Measurements from ENCODE around the gene EVC2.

Gene EVC2

GRCh38 chr4:5678977-5679376 lies 29.4 kb downstream of the EVC2 start:
- H3K4me2 ChIP-seq (ENCODE audit: low read length): no peak overlapping the region
- no peaks in the 10 kb centered on the region for H3K79me2 ChIP-seq
- no peak overlapping the region for H3K27ac ChIP-seq
- H3K36me3 ChIP-seq (ENCODE audit: control insufficient read depth, insufficient read depth, low read length): no peaks in the 10 kb centered on the region
- no peaks in the 10 kb centered on the region for H3K9me3 ChIP-seq (ENCODE audit: control insufficient read depth, low read length)
- H2AFZ ChIP-seq: no peak overlapping the region
- H3K27me3 ChIP-seq (ENCODE audit: control insufficient read depth, insufficient read depth, low read length): no peaks in the 10 kb centered on the region
- no peak overlapping the region for H3K9ac ChIP-seq
- H3K4me3 ChIP-seq (ENCODE audit: low read depth, low read length): no peak overlapping the region
- no peaks in the 10 kb centered on the region for H3K4me1 ChIP-seq
- TF ChIP-seq, protein P1, sequence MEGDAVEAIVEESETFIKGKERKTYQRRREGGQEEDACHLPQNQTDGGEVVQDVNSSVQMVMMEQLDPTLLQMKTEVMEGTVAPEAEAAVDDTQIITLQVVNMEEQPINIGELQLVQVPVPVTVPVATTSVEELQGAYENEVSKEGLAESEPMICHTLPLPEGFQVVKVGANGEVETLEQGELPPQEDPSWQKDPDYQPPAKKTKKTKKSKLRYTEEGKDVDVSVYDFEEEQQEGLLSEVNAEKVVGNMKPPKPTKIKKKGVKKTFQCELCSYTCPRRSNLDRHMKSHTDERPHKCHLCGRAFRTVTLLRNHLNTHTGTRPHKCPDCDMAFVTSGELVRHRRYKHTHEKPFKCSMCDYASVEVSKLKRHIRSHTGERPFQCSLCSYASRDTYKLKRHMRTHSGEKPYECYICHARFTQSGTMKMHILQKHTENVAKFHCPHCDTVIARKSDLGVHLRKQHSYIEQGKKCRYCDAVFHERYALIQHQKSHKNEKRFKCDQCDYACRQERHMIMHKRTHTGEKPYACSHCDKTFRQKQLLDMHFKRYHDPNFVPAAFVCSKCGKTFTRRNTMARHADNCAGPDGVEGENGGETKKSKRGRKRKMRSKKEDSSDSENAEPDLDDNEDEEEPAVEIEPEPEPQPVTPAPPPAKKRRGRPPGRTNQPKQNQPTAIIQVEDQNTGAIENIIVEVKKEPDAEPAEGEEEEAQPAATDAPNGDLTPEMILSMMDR (IDR thresholded peaks at IDR 0.05): no peak

DNA sequence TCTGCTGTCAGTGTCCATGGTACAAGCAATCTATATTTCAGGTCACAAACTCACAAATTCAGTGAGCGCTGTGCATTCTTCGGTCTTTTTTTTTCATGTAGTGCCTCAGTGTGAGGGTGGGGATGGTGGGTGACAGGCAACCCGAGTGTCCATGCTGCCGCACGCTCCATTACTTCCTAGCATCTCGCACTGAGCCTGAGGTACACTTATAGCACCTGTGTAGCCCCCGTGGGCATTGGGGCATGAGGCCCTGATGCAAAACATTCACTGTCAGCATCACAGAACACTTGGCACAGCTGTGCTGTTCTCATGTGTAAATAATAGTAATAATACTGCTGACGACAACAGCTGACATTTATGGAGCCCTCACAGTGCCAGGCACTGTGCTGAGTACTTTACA lies 31.6 kb downstream of the EVC2 start:
- TF ChIP-seq, protein P1 (IDR thresholded peaks at IDR 0.05): no peak
- H2AFZ ChIP-seq: no peak overlapping the region
- H3K4me3 ChIP-seq (ENCODE audit: low read depth, low read length): no peak overlapping the region
- H3K79me2 ChIP-seq: no peaks in the 10 kb centered on the region
- H3K9ac ChIP-seq: no peak overlapping the region
- H3K4me1 ChIP-seq: no peaks in the 10 kb centered on the region
- H3K27ac ChIP-seq: no peak overlapping the region
- no peaks in the 10 kb centered on the region for H3K27me3 ChIP-seq (ENCODE audit: control insufficient read depth, insufficient read depth, low read length)
- no peaks in the 10 kb centered on the region for H3K36me3 ChIP-seq (ENCODE audit: control insufficient read depth, insufficient read depth, low read length)
- H3K4me2 ChIP-seq (ENCODE audit: low read length): no peak overlapping the region
- H3K9me3 ChIP-seq (ENCODE audit: control insufficient read depth, low read length): no peaks in the 10 kb centered on the region

DNA sequence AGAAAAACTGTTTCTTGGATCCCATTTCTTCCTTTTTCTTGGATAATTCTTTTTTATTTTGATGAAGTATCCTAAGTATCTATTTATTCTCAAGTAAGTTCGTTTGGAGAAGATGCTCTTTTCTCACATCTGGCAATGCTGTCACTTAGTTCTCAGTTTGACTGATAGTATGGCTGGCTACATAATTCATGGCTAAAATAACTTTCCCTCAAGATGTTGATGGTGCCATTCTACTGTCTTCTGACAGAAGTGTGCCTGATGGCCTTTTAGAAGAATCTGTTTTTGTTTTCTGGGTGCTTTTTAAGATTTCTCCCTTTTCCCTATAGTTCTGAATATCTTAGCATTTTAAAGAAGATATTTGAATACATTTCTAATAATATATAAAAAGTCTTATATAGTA lies 41.6 kb downstream of the EVC2 start:
- Histone ChIP-seq H3K27me3 (ENCODE audit: control insufficient read depth, insufficient read depth, low read length) (no peaks in the 10 kb centered on the region), H2AFZ (no peak overlapping the region), H3K9ac (no peak overlapping the region), H3K36me3 (ENCODE audit: control insufficient read depth, insufficient read depth, low read length) (no peaks in the 10 kb centered on the region), H3K79me2 (no peaks in the 10 kb centered on the region), H3K4me3 (ENCODE audit: low read depth, low read length) (no peak overlapping the region), H3K4me2 (ENCODE audit: low read length) (no peak overlapping the region), H3K4me1 (no peaks in the 10 kb centered on the region), H3K9me3 (ENCODE audit: control insufficient read depth, low read length) (no peaks in the 10 kb centered on the region), H3K27ac (no peak overlapping the region)
- TF ChIP-seq, protein P1 (IDR thresholded peaks at IDR 0.05): no peak

GRCh38 chr4:5664778-5665177 lies 43.6 kb downstream of the EVC2 start:
- Histone ChIP-seq H3K4me2 (ENCODE audit: low read length) (no peak overlapping the region), H3K9me3 (ENCODE audit: control insufficient read depth, low read length) (no peaks in the 10 kb centered on the region), H3K27me3 (ENCODE audit: control insufficient read depth, insufficient read depth, low read length) (no peaks in the 10 kb centered on the region), H3K9ac (no peak overlapping the region), H3K27ac (no peak overlapping the region), H2AFZ (no peak overlapping the region), H3K4me3 (ENCODE audit: low read depth, low read length) (no peak overlapping the region), H3K36me3 (ENCODE audit: control insufficient read depth, insufficient read depth, low read length) (no peaks in the 10 kb centered on the region), H3K4me1 (no peaks in the 10 kb centered on the region), H3K79me2 (no peaks in the 10 kb centered on the region)
- TF ChIP-seq, protein P1 (IDR thresholded peaks at IDR 0.05): no peak

- no peaks in the 10 kb centered on the region for H3K36me3 ChIP-seq (ENCODE audit: control insufficient read depth, insufficient read depth, low read length)
- no peak overlapping the region for H3K4me2 ChIP-seq (ENCODE audit: low read length)
- no peaks in the 10 kb centered on the region for H3K9me3 ChIP-seq (ENCODE audit: control insufficient read depth, low read length)
- H3K27me3 ChIP-seq (ENCODE audit: control insufficient read depth, insufficient read depth, low read length): no peaks in the 10 kb centered on the region
- no peak overlapping the region for H2AFZ ChIP-seq
- H3K4me1 ChIP-seq: no peaks in the 10 kb centered on the region
- no peak overlapping the region for H3K27ac ChIP-seq
- H3K9ac ChIP-seq: no peak overlapping the region
- TF ChIP-seq, protein P1 (IDR thresholded peaks at IDR 0.05): no peak
- H3K79me2 ChIP-seq: no peaks in the 10 kb centered on the region
- H3K4me3 ChIP-seq (ENCODE audit: low read depth, low read length): no peak overlapping the region
These were observed 45.8 kb downstream of the EVC2 start for GRCh38 chr4:5662555-5662954.

All from parathyroid adenoma (tissue), 2 donors.